Fibroblast of villous mesenchyme (primary cell): ENCODE measurements around the gene TMPRSS6. TPM values are rescaled to one million over a fixed set of nuclear protein-coding genes. Genes with fewer than 3 reads are reported as not detected.
A peak's percentile ranks its signal among the peaks of the same experiment; 100 is the strongest.

ENCODE experiments used
- DNase-seq: peaks from one replicate; pipeline ENCODE4 v3.0.0-alpha.2; 2010; ENCODE audit warnings: low read depth
- H3K4me3 ChIP-seq: 2 replicates; pipeline ENCODE4 v1.5.1; 2011; ENCODE audit warnings: low read depth, mild to moderate bottlenecking, low read length
- CTCF ChIP-seq: IDR thresholded peaks from 2 replicates; pipeline ENCODE4 v1.5.1; 2012; ENCODE audit warnings: low read depth, mild to moderate bottlenecking, low read length; ENCODE audit not compliant: insufficient read depth
- total RNA-seq: library from RNA; depleted of rRNA; stranded (reverse); fragments of >200 nt; gene quantifications from 2 replicates; pipeline ENCODE4 v1.2.3, GENCODE V29; 2012

Gene TMPRSS6
- total RNA-seq, 1 donor: not detected

- TF ChIP-seq CTCF: no peak
- H3K4me3 ChIP-seq: no peak overlapping the region
Measured at GRCh38 chr22:37100589-37101127, 8.9 kb downstream of the TMPRSS6 start.

GRCh38 chr22:37098976-37099591 is 10.4 kb downstream of the TMPRSS6 start:
- TF ChIP-seq CTCF: peak; percentile 15
- H3K4me3 ChIP-seq: no peak overlapping the region
- DNase-seq: no peak

More at GRCh38 chr22:37100589-37101127, 8.9 kb downstream of the TMPRSS6 start:
- no peak for DNase-seq

- no peak for TF ChIP-seq CTCF
Measured at GRCh38 chr22:37097346-37097745, 12.2 kb downstream of the TMPRSS6 start.

GRCh38 chr22:37095113-37095512 is 14.4 kb downstream of the TMPRSS6 start:
- DNase-seq: no peak
- no peak for TF ChIP-seq CTCF
- no peak overlapping the region for H3K4me3 ChIP-seq

More at GRCh38 chr22:37097346-37097745, 12.2 kb downstream of the TMPRSS6 start:
- DNase-seq: no peak
- no peak overlapping the region for H3K4me3 ChIP-seq

- TF ChIP-seq CTCF: no peak
- no peak overlapping the region for H3K4me3 ChIP-seq
- DNase-seq: no peak
Measured at GRCh38 chr22:37094239-37094638, 15.3 kb downstream of the TMPRSS6 start.

- TF ChIP-seq CTCF: no peak
- DNase-seq: no peak
- H3K4me3 ChIP-seq: no peak overlapping the region
Measured at GRCh38 chr22:37092997-37093396, 16.5 kb downstream of the TMPRSS6 start.

GRCh38 chr22:37091994-37092393 is 17.5 kb downstream of the TMPRSS6 start:
- DNase-seq: no peak
- no peak for TF ChIP-seq CTCF
- no peak overlapping the region for H3K4me3 ChIP-seq
